Heart left ventricle (tissue), 16 donors: ENCODE data around the gene BIN1. TPM values are rescaled to one million over a fixed set of nuclear protein-coding genes. Genes with fewer than 3 reads are reported as not detected.

Source experiments
- ATAC-seq, 4 donors: fragments of 200-7000 bp; cut with Tn5 transposase; one replicate each; pipeline ENCODE4 v1.9.1; 2020 to 2022; ENCODE audit warnings: moderate library complexity in 4 of 4, mild to moderate bottlenecking in 3 of 4, moderate number of reproducible peaks in 1 of 4
- DNase-seq, 5 donors: peaks; one replicate each; pipeline ENCODE4 v3.0.0-alpha.2; 2020
- H3K27ac ChIP-seq, 12 donors: fragments of 200-600 bp; sonication (generic) in 4 of 12; one replicate each; pipeline versions ENCODE4 v1.5.0 to v1.8.0; 2016 to 2022; ENCODE audit warnings: mild to moderate bottlenecking in 2 of 12
- H3K27me3 ChIP-seq, 9 donors: fragments of 200-600 bp; sonication (generic) in 2 of 9; one replicate each; pipeline versions ENCODE4 v1.5.1 to v1.8.0; 2016 to 2022; ENCODE audit warnings: mild to moderate bottlenecking in 3 of 9
- H3K36me3 ChIP-seq, 9 donors: fragments of 200-600 bp; sonication (generic) in 2 of 9; one replicate each; pipeline versions ENCODE4 v1.5.0 to v1.8.0; 2018 to 2022; ENCODE audit warnings: mild to moderate bottlenecking in 2 of 9
- H3K4me1 ChIP-seq, 12 donors: fragments of 200-600 bp; sonication (generic) in 4 of 12; one replicate each; pipeline versions ENCODE4 v1.5.0 to v1.8.0; 2016 to 2022; ENCODE audit warnings: mild to moderate bottlenecking in 3 of 12
- H3K4me3 ChIP-seq, 12 donors: fragments of 200-600 bp; sonication (generic) in 4 of 12; one replicate each; pipeline versions ENCODE4 v1.5.0 to v1.8.0; 2017 to 2022; ENCODE audit warnings: mild to moderate bottlenecking in 9 of 12, moderate library complexity in 4 of 12
- H3K9me3 ChIP-seq, 12 donors: fragments of 200-600 bp; sonication (generic) in 4 of 12; one replicate each; pipeline versions ENCODE4 v1.5.0 to v1.8.0; 2016 to 2022; ENCODE audit warnings: mild to moderate bottlenecking in 1 of 12
- POLR2A ChIP-seq, 2 donors: fragments of 450-650 bp; IDR thresholded peaks; one replicate each; pipeline ENCODE4 v1.6.1; 2017; ENCODE audit warnings: antibody characterized with exemption in 2 of 2, mild to moderate bottlenecking in 2 of 2, moderate library complexity in 2 of 2
- WGBS, 4 donors: extraction: QIAGEN DNeasy Blood & Tissue Kit in 2 of 4; methylation state at CpG; one replicate each; pipeline versions ENCODE4 v1.1.5 to v1.1.7; 2013 to 2018; 5-methylcytosine and 5-hydroxymethylcytosine counted together
- intact Hi-C, 10 donors: fragments of 100-400 bp; cut with DNase I; formaldehyde crosslinking; loops; one replicate each; pipeline versions ENCODE4 v1.11.1 to v1.14.2; 2022
- polyA plus RNA-seq, 2 donors: library from polyadenylated mRNA; stranded (reverse); fragments of 200-250 nt; gene quantifications; one replicate each; pipeline ENCODE4 v1.2.3, GENCODE V29; 2013
- total RNA-seq, 9 donors: library from RNA; depleted of rRNA in 2 of 9; stranded (reverse); fragments of >200 nt in 2 of 9; fragmentation: NEBNext Ultra II Directional in 3 of 9; extraction: Animal tissue kit (Norgen Biotek cat#: 25700) in 3 of 9; gene quantifications; one replicate each; pipeline versions ENCODE4 v1.1.0 to v1.2.4, GENCODE V29; 2016 to 2023
- TF ChIP-seq, protein P1 (sequence below), 12 donors: fragments of 200-600 bp; sonication (generic) in 4 of 12; IDR thresholded peaks; one replicate each; pipeline versions ENCODE4 v1.5.0 to v1.8.0; 2018 to 2022; ENCODE audit warnings: antibody characterized with exemption in 12 of 12, mild to moderate bottlenecking in 5 of 12
- donor health status: ischemic (EF 13 %, LVEDD 7.1; RV severe dilation, severe dysfunction).
- donor health status: healthy with polysubstance abuse.
- donor health status: DM: no; HTN: yes; CAD: no.
- donor health status: DM: no; HTN: no; CAD: no.
- donor health status: ischemic (EF 25% LVEDD 6.9; RV normal size, moderate dysfunction).
- donor health status: ischemic (EF 25% LVEDD 5.7; RV mildly dilated, moderate dysfunction).
- donor health status: healthy.
- donor health status: DM: yes; HTN: yes; CAD: no.
- donor health status: ischemic (EF 35%, LVEDD 5.7; RV mildly dilated, moderate dysfunction).
- donor health status: nonischemic (EF 11% LVEDD 7.7; RV severe dilation, severe dysfunction).
- donor health status: DM: yes; HTN: yes; CAD: no.
- donor health status: PGD.
- donor health status: ischemic (EF 29% LVEDD 5.4; RV normal size, mild dysfunction).
- donor health status: nonischemic (EF 23%, LVEDD 6.1; RV moderate dilation, normal function).

BIN1 gene
- total and polyA plus RNA-seq, 11 donors = 4.3 to 22.2 (median 15.6) TPM

- TF ChIP-seq POLR2A (IDR thresholded peaks at IDR 0.05) = no peak
- TF ChIP-seq, protein P1, sequence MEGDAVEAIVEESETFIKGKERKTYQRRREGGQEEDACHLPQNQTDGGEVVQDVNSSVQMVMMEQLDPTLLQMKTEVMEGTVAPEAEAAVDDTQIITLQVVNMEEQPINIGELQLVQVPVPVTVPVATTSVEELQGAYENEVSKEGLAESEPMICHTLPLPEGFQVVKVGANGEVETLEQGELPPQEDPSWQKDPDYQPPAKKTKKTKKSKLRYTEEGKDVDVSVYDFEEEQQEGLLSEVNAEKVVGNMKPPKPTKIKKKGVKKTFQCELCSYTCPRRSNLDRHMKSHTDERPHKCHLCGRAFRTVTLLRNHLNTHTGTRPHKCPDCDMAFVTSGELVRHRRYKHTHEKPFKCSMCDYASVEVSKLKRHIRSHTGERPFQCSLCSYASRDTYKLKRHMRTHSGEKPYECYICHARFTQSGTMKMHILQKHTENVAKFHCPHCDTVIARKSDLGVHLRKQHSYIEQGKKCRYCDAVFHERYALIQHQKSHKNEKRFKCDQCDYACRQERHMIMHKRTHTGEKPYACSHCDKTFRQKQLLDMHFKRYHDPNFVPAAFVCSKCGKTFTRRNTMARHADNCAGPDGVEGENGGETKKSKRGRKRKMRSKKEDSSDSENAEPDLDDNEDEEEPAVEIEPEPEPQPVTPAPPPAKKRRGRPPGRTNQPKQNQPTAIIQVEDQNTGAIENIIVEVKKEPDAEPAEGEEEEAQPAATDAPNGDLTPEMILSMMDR (IDR thresholded peaks at IDR 0.05) = no peak
- intact Hi-C loops = no loop called here
- WGBS, 4 donors = 50 to 65% (median 57%) methylated on average over 5 of the region's 5 CpGs
- DNase-seq (no peak), ATAC-seq (no peak)
- Histone ChIP-seq H3K36me3 (no peaks in the 10 kb centered on the region), H3K27ac (no peak overlapping the region), H3K9me3 (no peaks in the 10 kb centered on the region), H3K27me3 (no peaks in the 10 kb centered on the region), H3K4me3 (no peak overlapping the region), H3K4me1 (no peaks in the 10 kb centered on the region)
Observed at GRCh38 chr2:127001751-127002150, 105.2 kb downstream of the BIN1 start.

- TF ChIP-seq POLR2A (IDR thresholded peaks at IDR 0.05) = no peak
- TF ChIP-seq, protein P1 (IDR thresholded peaks at IDR 0.05) = no peak
- DNase-seq (no peak), ATAC-seq (no peak)
- Histone ChIP-seq H3K9me3 (no peaks in the 10 kb centered on the region), H3K27ac (no peak overlapping the region), H3K4me1 (no peaks in the 10 kb centered on the region), H3K27me3 (no peaks in the 10 kb centered on the region), H3K36me3 (no peaks in the 10 kb centered on the region), H3K4me3 (no peak overlapping the region)
- intact Hi-C loops = no loop called here
- WGBS, 4 donors = 88 to 94% (median 90%) methylated on average over 5 of the region's 5 CpGs
Observed at GRCh38 chr2:127000937-127001336, 106.0 kb downstream of the BIN1 start.

GRCh38 chr2:127000194-127000593, 106.8 kb downstream of the BIN1 start:
- H3K4me1 ChIP-seq = no peaks in the 10 kb centered on the region
- no peak for DNase-seq
- intact Hi-C loops = no loop called here
- H3K9me3 ChIP-seq = no peaks in the 10 kb centered on the region
- no peaks in the 10 kb centered on the region for H3K27me3 ChIP-seq
- no peak for ATAC-seq
- no peaks in the 10 kb centered on the region for H3K36me3 ChIP-seq
- TF ChIP-seq POLR2A (IDR thresholded peaks at IDR 0.05) = no peak
- TF ChIP-seq, protein P1 (IDR thresholded peaks at IDR 0.05) = no peak
- 65 to 96% (median 82%) methylated on average over 3 of the region's 3 CpGs for WGBS, 4 donors
- H3K4me3 ChIP-seq = no peak overlapping the region
- no peak overlapping the region for H3K27ac ChIP-seq

DNA sequence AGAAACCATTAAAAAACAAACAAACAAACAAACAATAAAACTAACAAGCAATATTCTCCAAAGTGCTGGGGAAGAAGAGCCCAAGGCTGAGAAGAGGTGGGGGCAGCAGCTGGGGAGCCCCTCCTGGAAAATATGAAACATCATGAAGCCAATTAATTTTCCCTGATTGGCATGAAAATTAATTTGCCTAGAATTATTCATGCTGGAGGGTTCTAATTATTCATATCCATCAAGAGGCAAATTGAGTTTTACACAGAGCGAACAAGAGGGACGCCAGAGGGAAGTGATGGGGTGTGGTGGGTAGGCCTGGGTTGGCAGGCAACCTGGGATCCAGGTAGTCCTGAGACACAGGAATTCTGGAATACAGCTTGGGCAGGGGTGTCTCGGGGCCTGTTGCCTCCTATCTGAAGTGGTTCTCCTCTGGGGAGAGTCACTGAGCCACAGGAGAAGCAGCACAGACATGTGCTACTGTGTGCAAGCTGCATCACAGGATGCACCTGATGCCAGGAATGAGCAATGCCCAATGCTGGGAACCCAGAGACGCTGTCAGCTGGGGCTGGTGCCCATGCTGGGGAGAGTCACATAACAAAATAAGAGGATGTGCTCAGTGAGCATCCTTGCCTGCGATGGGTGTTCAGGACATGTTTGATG, 107.7 kb downstream of the BIN1 start:
- Histone ChIP-seq H3K27me3 (no peaks in the 10 kb centered on the region), H3K27ac (no peak overlapping the region), H3K4me1 (no peaks in the 10 kb centered on the region), H3K4me3 (no peak overlapping the region), H3K36me3 (no peaks in the 10 kb centered on the region), H3K9me3 (no peaks in the 10 kb centered on the region)
- DNase-seq (no peak), ATAC-seq (no peak)
- intact Hi-C loops = no loop called here
- 78 to 90% (median 88%) methylated on average over 5 of the region's 5 CpGs for WGBS, 4 donors
- TF ChIP-seq POLR2A (IDR thresholded peaks at IDR 0.05) = no peak
- TF ChIP-seq, protein P1 (IDR thresholded peaks at IDR 0.05) = no peak
